HEK293T (cell line): ENCODE data around the gene DTHD1.

Source experiments
- BHLHE40 ChIP-seq: fragments of 450-650 bp; IDR thresholded peaks from 2 replicates; pipeline ENCODE4 v1.6.1; 2016; ENCODE audit warnings: mild to moderate bottlenecking, moderate library complexity, borderline replicate concordance
- ELF4 ChIP-seq: fragments of 450-650 bp; IDR thresholded peaks from 2 replicates; pipeline ENCODE4 v1.6.1; 2017; ENCODE audit warnings: antibody characterized with exemption
- FOXM1 ChIP-seq: fragments of 450-650 bp; IDR thresholded peaks from 2 replicates; pipeline ENCODE4 v1.6.1; 2017; ENCODE audit warnings: mild to moderate bottlenecking, borderline replicate concordance
- HDGF ChIP-seq: fragments of 450-650 bp; IDR thresholded peaks from 2 replicates; pipeline ENCODE4 v1.6.1; 2017; ENCODE audit warnings: antibody characterized with exemption, borderline replicate concordance
- PKNOX1 ChIP-seq: fragments of 450-650 bp; IDR thresholded peaks from 2 replicates; pipeline ENCODE4 v1.6.1; 2016
- SP1 ChIP-seq: fragments of 450-650 bp; IDR thresholded peaks from 2 replicates; pipeline ENCODE4 v1.6.1; 2017
- SUZ12 ChIP-seq: fragments of 450-650 bp; IDR thresholded peaks from 2 replicates; pipeline ENCODE4 v1.6.1; 2016; ENCODE audit warnings: mild to moderate bottlenecking
- TARDBP ChIP-seq: fragments of 450-650 bp; IDR thresholded peaks from 2 replicates; pipeline ENCODE4 v1.6.1; 2016

GRCh38 chr4:36244257-36245082 is 36.9 kb upstream of the DTHD1 start, which contains the start of gene ARAP2:
- TF ChIP-seq ELF4 (no peak), TARDBP (no peak), HDGF (no peak), PKNOX1 (no peak), SP1 (no peak), BHLHE40 (no peak), SUZ12 (no peak), FOXM1 (no peak)
